Measurements from ENCODE around the gene SLC23A2. TPM values are rescaled to one million over a fixed set of nuclear protein-coding genes. Genes with fewer than 3 reads are reported as not detected.
"Not testable (repeated sequence)": the region's sequence is repeated elsewhere in the genome, so short reads cannot be mapped to it uniquely, and the experiment has no call there.

The SLC23A2 gene
- total RNA-seq, 2 experiments from 2014 or later = 14.3 to 25.7 TPM

DNA sequence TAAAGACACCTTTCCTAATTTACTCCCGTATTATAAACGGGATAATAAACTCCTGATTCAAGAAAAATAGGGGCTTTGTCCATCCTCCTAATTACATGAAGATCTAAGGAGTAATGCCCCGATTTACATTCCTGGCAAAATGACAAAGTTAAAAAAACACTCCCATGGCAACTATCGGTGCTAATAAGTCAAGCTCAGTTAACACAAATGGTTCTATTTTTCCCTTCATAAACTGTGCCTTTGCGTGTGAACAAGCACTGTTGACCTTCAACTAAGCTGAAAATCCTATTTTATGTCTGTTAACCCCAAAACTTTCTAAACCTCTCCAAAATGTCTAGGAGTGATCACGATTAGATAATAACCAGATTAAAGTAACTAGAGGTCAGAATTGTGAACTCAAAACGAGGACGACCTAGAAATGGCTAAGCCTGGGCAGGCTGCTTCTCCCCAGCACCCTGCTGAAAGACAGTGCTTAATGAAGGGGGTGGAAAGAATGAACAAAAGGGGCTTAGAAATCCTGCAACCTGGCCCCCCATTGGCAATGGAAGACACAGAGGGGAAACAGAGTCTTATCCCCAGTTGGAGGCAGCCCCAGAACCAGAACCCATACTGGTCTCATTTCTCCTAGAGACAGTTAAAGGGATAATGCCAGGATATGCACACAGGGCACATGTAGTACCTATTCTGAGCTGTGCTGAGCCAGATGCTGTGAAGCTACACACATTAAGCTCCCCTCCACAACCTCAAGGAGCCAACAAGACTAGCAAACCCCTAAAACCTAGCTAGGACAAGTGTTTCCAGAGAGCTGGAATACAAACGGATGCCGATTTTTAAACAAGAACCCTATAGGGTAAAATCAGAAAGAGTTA lies 23.0 kb downstream of the SLC23A2 start:
- CTCF ChIA-PET (ENCODE audit: unreplicated experiment) = no interaction called here
- no peaks in the 10 kb centered on the region for H3K9me3 ChIP-seq (ENCODE audit: low read length)
- H3K4me3 ChIP-seq (ENCODE audit: low read depth, low read length, poor library complexity, severe bottlenecking) = no peak overlapping the region
- BruUV-seq (replicated peaks) = no TSS peak
- no peak for DNase-seq (ENCODE audit: low spot score)
- no peaks in the 10 kb centered on the region for H4K20me1 ChIP-seq (ENCODE audit: insufficient read depth, low read length)
- H3K4me2 ChIP-seq (ENCODE audit: low read length) = peak overlapping the region; percentile 41; the same call in 1 of the 2 replicates
- H3K9me2 ChIP-seq (ENCODE audit: insufficient read depth, low read length) = no peaks in the 10 kb centered on the region
- H2AFZ ChIP-seq (ENCODE audit: low read length) = no peak overlapping the region
- H3K36me3 ChIP-seq (ENCODE audit: insufficient read depth, low read length) = no peaks in the 10 kb centered on the region
- peaks cover 36% of the 10 kb centered on the region; the same call in 1 of the 2 replicates for H3K79me2 ChIP-seq (ENCODE audit: insufficient read depth, low read depth, low read length)
- peaks cover 39% of the 10 kb centered on the region for H3K4me1 ChIP-seq (ENCODE audit: insufficient read depth, low read length, poor library complexity, severe bottlenecking)
- POLR2A ChIA-PET = interaction anchor here (0.5 to 1.8 kb wide), 10 partner anchors 8 to 293 kb away, joined by 3 to 13 read pairs (median 3); no protein-coding TSS in a partner anchor
- no peak overlapping the region for H3K27ac ChIP-seq (ENCODE audit: low read depth, low read length, poor library complexity, severe bottlenecking)
- intact Hi-C loops (cut with micrococcal nuclease; ENCODE audit: unreplicated experiment) = no loop called here
- TF ChIP-seq, protein P1, sequence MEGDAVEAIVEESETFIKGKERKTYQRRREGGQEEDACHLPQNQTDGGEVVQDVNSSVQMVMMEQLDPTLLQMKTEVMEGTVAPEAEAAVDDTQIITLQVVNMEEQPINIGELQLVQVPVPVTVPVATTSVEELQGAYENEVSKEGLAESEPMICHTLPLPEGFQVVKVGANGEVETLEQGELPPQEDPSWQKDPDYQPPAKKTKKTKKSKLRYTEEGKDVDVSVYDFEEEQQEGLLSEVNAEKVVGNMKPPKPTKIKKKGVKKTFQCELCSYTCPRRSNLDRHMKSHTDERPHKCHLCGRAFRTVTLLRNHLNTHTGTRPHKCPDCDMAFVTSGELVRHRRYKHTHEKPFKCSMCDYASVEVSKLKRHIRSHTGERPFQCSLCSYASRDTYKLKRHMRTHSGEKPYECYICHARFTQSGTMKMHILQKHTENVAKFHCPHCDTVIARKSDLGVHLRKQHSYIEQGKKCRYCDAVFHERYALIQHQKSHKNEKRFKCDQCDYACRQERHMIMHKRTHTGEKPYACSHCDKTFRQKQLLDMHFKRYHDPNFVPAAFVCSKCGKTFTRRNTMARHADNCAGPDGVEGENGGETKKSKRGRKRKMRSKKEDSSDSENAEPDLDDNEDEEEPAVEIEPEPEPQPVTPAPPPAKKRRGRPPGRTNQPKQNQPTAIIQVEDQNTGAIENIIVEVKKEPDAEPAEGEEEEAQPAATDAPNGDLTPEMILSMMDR (conservative IDR thresholded peaks at IDR 0.05; ENCODE audit: low read length) = no peak
- TF ChIP-seq EZH2phosphoT487 (IDR thresholded peaks at IDR 0.05; ENCODE audit: borderline replicate concordance, low read depth, low read length) = no peak

DNA sequence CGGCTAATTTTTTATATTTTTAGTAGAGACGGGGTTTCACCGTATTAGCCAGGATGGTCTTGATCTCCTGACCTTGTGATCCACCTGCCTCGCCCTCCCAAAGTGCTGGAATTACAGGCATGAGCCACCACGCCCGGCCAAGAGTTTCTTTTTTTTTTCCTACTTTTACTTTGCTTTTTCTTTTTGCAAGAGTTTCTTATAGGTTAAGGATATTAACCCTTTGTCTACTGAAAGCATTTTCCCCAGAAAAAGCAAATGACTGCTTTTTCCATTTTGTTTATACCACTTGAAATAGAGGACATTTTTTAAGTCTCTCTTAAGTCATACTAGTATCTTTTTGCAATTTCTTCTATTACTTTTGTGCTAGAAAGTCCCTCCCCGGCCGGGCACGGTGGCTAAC lies 25.3 kb downstream of the SLC23A2 start:
- H2AFZ ChIP-seq (ENCODE audit: low read length); H3K36me3 ChIP-seq (ENCODE audit: insufficient read depth, low read length); DNase-seq (ENCODE audit: low spot score); H3K4me3 ChIP-seq (ENCODE audit: low read depth, low read length, poor library complexity, severe bottlenecking); H4K20me1 ChIP-seq (ENCODE audit: insufficient read depth, low read length); H3K9me3 ChIP-seq (ENCODE audit: low read length); CTCF ChIA-PET (ENCODE audit: unreplicated experiment); BruUV-seq (replicated peaks); H3K9me2 ChIP-seq (ENCODE audit: insufficient read depth, low read length); H3K27ac ChIP-seq (ENCODE audit: low read depth, low read length, poor library complexity, severe bottlenecking); intact Hi-C loops (cut with micrococcal nuclease; ENCODE audit: unreplicated experiment): not testable (repeated sequence)
- H3K79me2 ChIP-seq (ENCODE audit: insufficient read depth, low read depth, low read length) = peaks cover 40% of the 10 kb centered on the region; the same call in 1 of the 2 replicates
- peaks cover 46% of the 10 kb centered on the region for H3K4me1 ChIP-seq (ENCODE audit: insufficient read depth, low read length, poor library complexity, severe bottlenecking)
- peak overlapping the region; percentile 13; the same call in 1 of the 2 replicates for H3K4me2 ChIP-seq (ENCODE audit: low read length)
- POLR2A ChIA-PET = interaction anchor here (0.6 to 0.7 kb wide), 3 partner anchors 22 to 209 kb away, joined by 3 to 4 read pairs (median 3); no protein-coding TSS in a partner anchor

DNA sequence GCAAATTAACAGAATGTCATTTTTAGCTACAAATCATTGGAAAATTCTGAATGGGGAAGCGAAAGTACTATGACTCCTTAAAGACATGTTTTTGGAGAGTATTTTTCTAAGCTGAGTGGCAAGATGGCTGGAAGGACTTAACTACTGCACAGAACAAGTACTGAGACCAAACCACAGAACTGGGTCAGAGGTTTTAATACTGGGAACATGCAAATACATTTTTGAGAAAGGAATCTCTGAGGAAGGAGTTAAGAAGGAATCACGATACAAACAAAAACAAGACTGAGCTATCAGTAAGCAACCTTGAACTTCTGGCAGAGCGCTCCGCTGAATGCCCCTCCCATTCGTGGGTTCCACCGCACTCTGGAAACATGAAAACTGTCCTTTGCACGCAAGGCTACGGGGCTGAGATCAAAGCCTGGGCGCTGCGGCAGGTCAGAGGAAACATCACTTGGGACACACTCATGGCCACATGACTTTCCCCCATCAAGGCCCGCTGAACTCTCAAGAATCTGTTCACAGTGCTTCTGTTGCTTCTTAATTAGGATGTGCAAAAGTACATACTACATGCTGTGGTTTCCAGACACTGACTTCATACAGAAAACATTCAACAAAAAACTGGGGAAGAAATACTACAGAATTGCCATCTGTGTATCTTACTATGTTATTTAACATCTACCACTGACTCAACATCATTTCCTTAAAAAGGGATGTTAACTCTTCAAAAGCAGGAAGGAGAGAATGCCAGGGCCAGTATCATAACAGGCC lies 27.8 kb downstream of the SLC23A2 start:
- Histone ChIP-seq H3K4me1 (ENCODE audit: insufficient read depth, low read length, poor library complexity, severe bottlenecking) (peaks cover 42% of the 10 kb centered on the region), H2AFZ (ENCODE audit: low read length) (peak overlapping the region; percentile 32; the same call in 1 of the 2 replicates)

More for the DNA sequence above, 27.8 kb downstream of the SLC23A2 start:
- DNase-seq (ENCODE audit: low spot score) = peak; percentile 39
- H3K4me2 ChIP-seq (ENCODE audit: low read length) = peak overlapping the region; percentile 76
- H3K9me2 ChIP-seq (ENCODE audit: insufficient read depth, low read length) = no peaks in the 10 kb centered on the region
- CTCF ChIA-PET (ENCODE audit: unreplicated experiment) = no interaction called here
- TF ChIP-seq, protein P1 (conservative IDR thresholded peaks at IDR 0.05; ENCODE audit: low read length) = no peak
- no peak for TF ChIP-seq EZH2phosphoT487 (IDR thresholded peaks at IDR 0.05; ENCODE audit: borderline replicate concordance, low read depth, low read length)
- no peaks in the 10 kb centered on the region for H4K20me1 ChIP-seq (ENCODE audit: insufficient read depth, low read length)
- intact Hi-C loops (cut with micrococcal nuclease; ENCODE audit: unreplicated experiment) = no loop called here
- no TSS peak for BruUV-seq (replicated peaks)
- H3K4me3 ChIP-seq (ENCODE audit: low read depth, low read length, poor library complexity, severe bottlenecking) = peak overlapping the region; percentile 37
- POLR2A ChIA-PET = interaction anchor here (0.5 to 1.7 kb wide), 9 partner anchors 10 to 520 kb away, joined by 3 to 6 read pairs (median 4); no protein-coding TSS in a partner anchor
- peak overlapping the region; percentile 9 for H3K27ac ChIP-seq (ENCODE audit: low read depth, low read length, poor library complexity, severe bottlenecking)
- H3K36me3 ChIP-seq (ENCODE audit: insufficient read depth, low read length) = peaks cover 22% of the 10 kb centered on the region
- H3K79me2 ChIP-seq (ENCODE audit: insufficient read depth, low read depth, low read length) = peaks cover 24% of the 10 kb centered on the region; the same call in 1 of the 2 replicates
- H3K9me3 ChIP-seq (ENCODE audit: low read length) = no peaks in the 10 kb centered on the region
